Skeletal muscle tissue (tissue), 4 donors: ENCODE data around the gene SMIM22. TPM values are rescaled to one million over a fixed set of nuclear protein-coding genes. Genes with fewer than 3 reads are reported as not detected.

ENCODE experiments used
- H3K27ac ChIP-seq: one replicate; pipeline ENCODE4 v1.7.0; 2013; ENCODE audit warnings: mild to moderate bottlenecking, low read depth, low read length, inconsistent platforms
- H3K27me3 ChIP-seq, 3 donors: one replicate each; pipeline ENCODE4 v1.7.0; 2013; ENCODE audit warnings: low read length in 3 of 3; ENCODE audit not compliant: control insufficient read depth in 3 of 3, insufficient read depth in 3 of 3
- H3K36me3 ChIP-seq, 3 donors: one replicate each; pipeline ENCODE4 v1.7.0; 2013; ENCODE audit warnings: low read length in 3 of 3; ENCODE audit not compliant: control insufficient read depth in 3 of 3, insufficient read depth in 3 of 3
- H3K4me1 ChIP-seq, 3 donors: one replicate each; pipeline ENCODE4 v1.7.0; 2013; ENCODE audit warnings: low read length in 3 of 3, mild to moderate bottlenecking in 3 of 3; ENCODE audit not compliant: control insufficient read depth in 3 of 3, insufficient read depth in 3 of 3
- H3K4me3 ChIP-seq, 3 donors: one replicate each; pipeline ENCODE4 v1.7.0; 2013; ENCODE audit warnings: low read length in 3 of 3
- H3K9ac ChIP-seq, 3 donors: one replicate each; pipeline ENCODE4 v1.7.0; 2013; ENCODE audit warnings: low read length in 3 of 3, mild to moderate bottlenecking in 3 of 3, moderate library complexity in 2 of 3, low read depth in 1 of 3
- H3K9me3 ChIP-seq, 3 donors: one replicate each; pipeline ENCODE4 v1.7.0; 2013; ENCODE audit warnings: low read length in 3 of 3; ENCODE audit not compliant: control insufficient read depth in 3 of 3
- total RNA-seq: library from RNA; depleted of rRNA; stranded (reverse); fragments of >200 nt; gene quantifications from one replicate; pipeline ENCODE4 v1.2.3, GENCODE V29; 2014
- donor health status: Osteomylitis.

Gene SMIM22, protein sequence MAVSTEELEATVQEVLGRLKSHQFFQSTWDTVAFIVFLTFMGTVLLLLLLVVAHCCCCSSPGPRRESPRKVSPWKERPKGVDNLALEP
- total RNA-seq: not detected

DNA sequence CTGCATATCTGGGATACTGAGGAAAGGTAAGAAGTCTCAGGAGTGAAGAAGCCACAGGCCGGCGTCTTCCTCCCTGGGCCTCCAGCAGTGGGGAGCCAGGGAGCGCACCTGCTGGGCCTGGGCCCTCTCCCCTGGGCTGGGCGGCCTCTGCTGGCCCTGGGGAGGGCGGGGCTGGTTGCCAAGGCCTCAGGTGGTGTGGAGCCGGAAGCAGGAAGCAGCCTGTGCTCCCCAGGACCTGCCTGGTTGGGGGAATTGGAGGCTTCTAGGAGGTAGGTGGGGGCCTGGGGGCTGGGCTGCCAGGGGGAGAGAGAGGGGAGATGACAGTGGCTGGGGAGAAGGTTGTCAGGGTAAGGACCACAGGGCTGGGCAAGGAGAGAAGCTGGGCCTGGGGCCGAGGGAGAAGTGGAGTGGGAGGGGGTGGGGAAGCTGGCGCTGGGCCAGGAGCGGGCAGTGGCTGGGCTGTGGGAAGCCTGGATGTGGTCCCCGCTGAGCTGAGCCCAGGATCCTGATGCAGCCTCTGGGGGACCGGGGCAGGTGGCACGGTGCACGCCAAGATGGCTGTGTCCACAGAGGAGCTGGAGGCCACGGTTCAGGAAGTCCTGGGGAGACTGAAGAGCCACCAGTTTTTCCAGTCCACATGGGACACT lies at the start of gene SMIM22:
SMIM22 (plus strand) TSS at position 189 of the 647 bp plus-strand sequence; CDS start at position 555, 366 bp downstream.
- no peak within 1 kb of the TSS for H3K27ac ChIP-seq
- no peaks in the 10 kb centered on the region for H3K27me3 ChIP-seq
- H3K36me3 ChIP-seq: peaks cover 20 to 26% (median 21%) of the 10 kb centered on the region in 3 donors
- no peaks in the 10 kb centered on the region for H3K9me3 ChIP-seq
- no peak within 1 kb of the TSS for H3K4me3 ChIP-seq
- peaks cover 0 to 1% (median 0%) of the 10 kb centered on the region in 3 donors for H3K4me1 ChIP-seq
- H3K9ac ChIP-seq: no peak within 1 kb of the TSS

DNA sequence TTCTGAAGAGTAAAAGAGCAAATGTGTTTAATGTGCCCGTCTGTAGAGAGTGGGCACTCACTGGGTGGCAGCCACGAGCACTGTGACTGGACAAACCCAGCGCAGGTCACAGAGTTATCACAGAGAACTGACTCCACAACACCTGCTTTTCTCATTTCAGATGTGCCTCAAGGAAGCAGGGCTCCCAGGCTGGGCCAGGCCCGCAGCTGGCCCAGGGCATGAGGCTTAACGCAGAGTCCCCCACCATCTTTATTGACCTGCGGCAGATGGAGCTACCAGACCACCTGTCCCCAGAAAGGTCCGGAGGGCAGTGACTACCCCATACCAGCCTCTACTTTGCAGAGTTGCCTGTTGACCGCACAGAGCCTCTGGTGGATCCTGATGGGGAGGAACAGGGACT lies 49.0 kb upstream of the SMIM22 start:
- peaks cover 4 to 18% (median 5%) of the 10 kb centered on the region in 3 donors for H3K4me1 ChIP-seq
- peaks cover 8 to 12% (median 10%) of the 10 kb centered on the region in 3 donors for H3K36me3 ChIP-seq

DNA sequence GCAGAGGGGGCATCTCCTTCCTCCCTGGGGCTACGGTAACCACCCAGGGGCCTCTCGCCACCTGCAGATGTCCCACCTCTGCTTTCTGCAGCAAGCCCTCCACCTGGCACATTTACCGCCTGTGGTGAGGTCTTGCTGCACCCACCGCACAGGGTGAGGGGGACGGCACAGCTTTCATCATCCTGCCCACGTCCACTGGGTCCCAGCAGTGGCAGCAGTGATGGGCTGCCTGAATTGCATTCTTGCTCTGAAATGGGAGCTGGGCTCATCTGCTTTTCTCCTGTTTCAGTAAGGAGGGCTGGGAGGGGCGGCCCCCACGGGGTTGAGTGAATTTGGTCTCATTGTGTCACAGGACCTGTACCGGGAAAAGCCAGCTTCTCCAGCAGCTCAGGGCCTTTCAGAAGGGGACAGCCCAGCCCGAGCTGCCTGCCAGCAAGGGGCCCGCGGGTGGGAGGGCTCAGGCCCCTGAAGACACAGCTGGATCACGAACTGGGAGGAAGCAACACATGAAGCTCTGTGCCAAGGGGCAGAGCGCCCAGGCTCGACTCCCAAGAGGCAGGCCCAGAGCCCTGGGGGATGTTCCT lies 48.1 kb upstream of the SMIM22 start:
- Histone ChIP-seq H3K27me3 (peaks cover 0 to 10% (median 3%) of the 10 kb centered on the region in 3 donors), H3K36me3 (peaks cover 14 to 21% (median 16%) of the 10 kb centered on the region in 3 donors), H3K9ac (peak overlapping the region in 2 of 3 donors; percentile 4 to 28), H3K27ac (no peak overlapping the region), H3K9me3 (no peaks in the 10 kb centered on the region), H3K4me3 (no peak overlapping the region), H3K4me1 (peaks cover 4 to 18% (median 5%) of the 10 kb centered on the region in 3 donors)

More for the DNA sequence above, 49.0 kb upstream of the SMIM22 start:
- H3K9me3 ChIP-seq: no peaks in the 10 kb centered on the region
- peaks cover 0 to 10% (median 3%) of the 10 kb centered on the region in 3 donors for H3K27me3 ChIP-seq
- no peak overlapping the region for H3K4me3 ChIP-seq
- peak overlapping the region in 1 of 3 donors; percentile 28 for H3K9ac ChIP-seq
- H3K27ac ChIP-seq: no peak overlapping the region

DNA sequence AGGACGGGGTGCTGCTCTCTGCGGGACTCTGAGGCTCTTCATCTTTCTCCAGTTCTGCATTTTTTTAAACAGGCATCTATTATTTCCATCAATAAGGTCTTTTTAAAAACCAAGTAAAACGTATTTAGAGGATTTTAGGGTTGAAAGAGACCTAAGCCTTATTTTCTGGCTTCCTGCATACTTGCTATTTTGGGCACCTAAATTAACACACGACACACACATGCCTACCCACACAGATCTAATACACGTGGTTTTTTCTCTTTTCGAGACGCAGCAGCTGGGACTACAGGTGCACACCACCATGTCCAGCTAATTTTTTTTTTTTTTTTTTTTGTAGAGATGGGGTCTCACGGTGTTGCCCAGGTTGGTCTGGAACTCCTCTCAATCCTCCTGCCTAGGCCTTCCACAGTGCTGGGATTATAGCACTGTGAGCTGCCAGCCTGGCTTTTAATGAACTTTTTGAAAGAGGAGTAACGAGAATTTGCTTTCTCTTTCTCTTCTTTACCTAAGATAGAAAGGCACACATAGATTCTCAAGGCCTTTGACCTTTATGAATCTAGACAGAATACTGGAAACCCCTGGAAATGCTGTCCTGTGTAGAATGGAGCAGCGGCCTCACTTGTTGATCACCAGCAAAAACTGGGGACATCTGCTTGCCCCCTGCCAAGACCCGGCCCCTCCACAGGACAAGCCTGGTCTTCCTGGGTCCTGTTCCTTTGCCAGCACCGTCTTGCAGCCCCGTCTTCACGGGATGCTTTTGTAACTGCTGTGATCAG lies 47.1 kb upstream of the SMIM22 start:
- no peak overlapping the region for H3K9ac ChIP-seq
- peaks cover 4 to 15% (median 5%) of the 10 kb centered on the region in 3 donors for H3K4me1 ChIP-seq
- no peak overlapping the region for H3K4me3 ChIP-seq
- peaks cover 0 to 5% (median 0%) of the 10 kb centered on the region in 3 donors for H3K27me3 ChIP-seq
- H3K9me3 ChIP-seq: no peaks in the 10 kb centered on the region
- H3K27ac ChIP-seq: no peak overlapping the region
- H3K36me3 ChIP-seq: peaks cover 23 to 31% (median 26%) of the 10 kb centered on the region in 3 donors

DNA sequence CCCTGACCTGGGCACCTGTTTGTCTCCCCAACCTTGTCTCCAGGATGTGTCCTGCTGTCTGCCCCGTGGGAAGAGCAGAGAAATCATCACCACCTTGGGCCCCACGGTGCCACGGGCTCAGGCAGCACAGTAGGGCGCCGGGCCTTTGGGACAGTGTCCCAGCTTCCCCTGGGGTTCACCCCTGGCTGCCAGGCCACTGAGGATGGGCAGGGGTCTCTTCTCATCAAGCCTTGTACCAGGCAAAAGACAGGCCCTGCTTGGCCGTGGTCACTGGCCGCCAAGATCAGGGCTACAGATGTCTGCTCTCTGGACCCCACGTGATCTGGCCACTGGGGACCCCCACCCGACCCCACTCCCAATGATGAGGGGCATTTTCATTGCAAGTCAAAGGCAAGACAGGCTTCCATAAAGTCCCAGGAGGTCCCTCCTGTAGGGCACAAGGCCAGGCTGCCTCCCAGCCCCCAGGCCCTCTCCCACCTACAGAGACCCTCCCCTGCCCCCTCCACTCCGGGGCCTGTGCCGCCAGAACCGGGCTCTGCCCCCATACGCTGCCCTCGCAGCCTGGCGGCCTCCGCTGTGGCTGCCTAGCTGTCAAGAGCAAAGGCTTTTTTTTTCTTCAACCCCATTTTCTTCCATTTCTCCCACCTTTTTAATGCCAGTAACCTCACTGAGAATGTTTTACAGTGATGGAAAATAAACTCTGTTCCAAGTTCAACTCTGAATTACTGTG lies 46.3 kb upstream of the SMIM22 start:
- H3K9me3 ChIP-seq: no peaks in the 10 kb centered on the region
- H3K27ac ChIP-seq: no peak overlapping the region
- peaks cover 28 to 38% (median 34%) of the 10 kb centered on the region in 3 donors for H3K36me3 ChIP-seq
- H3K9ac ChIP-seq: no peak overlapping the region
- H3K4me3 ChIP-seq: no peak overlapping the region
- no peaks in the 10 kb centered on the region for H3K27me3 ChIP-seq
- H3K4me1 ChIP-seq: peaks cover 0 to 10% (median 4%) of the 10 kb centered on the region in 3 donors

DNA sequence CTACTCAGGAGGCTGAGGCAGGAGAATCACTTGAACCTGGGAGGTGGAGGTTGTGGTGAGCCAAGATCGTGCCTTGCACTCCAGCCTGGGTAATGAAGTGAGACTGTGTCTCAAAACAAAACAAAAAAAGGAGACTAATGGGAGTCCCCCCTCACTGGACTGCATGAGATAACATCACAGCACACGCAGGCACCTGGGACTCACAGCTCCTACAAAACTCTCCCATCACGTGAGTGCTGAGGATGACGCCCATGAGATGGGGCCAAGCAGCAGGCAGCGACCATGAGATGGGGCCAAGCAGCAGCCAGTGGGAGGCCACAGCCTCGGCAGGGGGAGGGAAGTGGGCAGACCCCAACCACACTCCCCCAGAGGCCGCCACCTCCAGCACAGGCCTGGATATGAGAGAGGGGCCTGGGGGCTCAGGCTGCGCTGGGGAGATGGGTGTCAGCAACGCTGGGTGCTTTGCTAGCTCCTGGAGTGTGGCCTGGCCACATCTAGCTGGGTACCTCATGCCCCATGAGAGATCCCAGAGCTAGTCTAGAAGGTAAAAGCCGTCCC lies 45.4 kb upstream of the SMIM22 start:
- peaks cover 0 to 10% (median 4%) of the 10 kb centered on the region in 3 donors for H3K4me1 ChIP-seq
- peaks cover 33 to 42% (median 39%) of the 10 kb centered on the region in 3 donors for H3K36me3 ChIP-seq
- no peak overlapping the region for H3K27ac ChIP-seq
- no peak overlapping the region for H3K4me3 ChIP-seq
- H3K27me3 ChIP-seq: no peaks in the 10 kb centered on the region
- no peaks in the 10 kb centered on the region for H3K9me3 ChIP-seq
- H3K9ac ChIP-seq: no peak overlapping the region

DNA sequence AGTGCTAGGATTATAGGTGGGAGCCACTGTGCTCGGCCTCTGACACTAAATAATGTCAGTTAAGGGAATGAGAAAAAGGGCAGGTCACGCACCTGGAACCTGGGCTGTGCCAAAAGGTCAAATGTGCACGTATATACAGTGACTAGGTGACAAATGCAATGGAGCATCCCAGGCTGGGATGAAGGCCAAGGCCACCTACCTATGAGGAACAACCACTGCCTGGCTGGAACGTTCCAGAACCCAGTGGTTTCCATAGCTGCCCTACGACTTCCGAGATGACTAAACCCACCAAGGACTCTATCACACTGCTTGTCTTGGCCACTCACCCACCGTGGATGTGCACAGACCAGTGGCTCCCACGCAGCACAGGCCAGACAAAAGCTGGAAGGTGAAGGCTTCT lies 44.3 kb upstream of the SMIM22 start:
- no peak overlapping the region for H3K27ac ChIP-seq
- H3K9ac ChIP-seq: no peak overlapping the region
- H3K27me3 ChIP-seq: no peaks in the 10 kb centered on the region
- no peaks in the 10 kb centered on the region for H3K9me3 ChIP-seq
- H3K36me3 ChIP-seq: peaks cover 38 to 50% (median 47%) of the 10 kb centered on the region in 3 donors
- no peak overlapping the region for H3K4me3 ChIP-seq
- H3K4me1 ChIP-seq: peaks cover 0 to 10% (median 4%) of the 10 kb centered on the region in 3 donors

DNA sequence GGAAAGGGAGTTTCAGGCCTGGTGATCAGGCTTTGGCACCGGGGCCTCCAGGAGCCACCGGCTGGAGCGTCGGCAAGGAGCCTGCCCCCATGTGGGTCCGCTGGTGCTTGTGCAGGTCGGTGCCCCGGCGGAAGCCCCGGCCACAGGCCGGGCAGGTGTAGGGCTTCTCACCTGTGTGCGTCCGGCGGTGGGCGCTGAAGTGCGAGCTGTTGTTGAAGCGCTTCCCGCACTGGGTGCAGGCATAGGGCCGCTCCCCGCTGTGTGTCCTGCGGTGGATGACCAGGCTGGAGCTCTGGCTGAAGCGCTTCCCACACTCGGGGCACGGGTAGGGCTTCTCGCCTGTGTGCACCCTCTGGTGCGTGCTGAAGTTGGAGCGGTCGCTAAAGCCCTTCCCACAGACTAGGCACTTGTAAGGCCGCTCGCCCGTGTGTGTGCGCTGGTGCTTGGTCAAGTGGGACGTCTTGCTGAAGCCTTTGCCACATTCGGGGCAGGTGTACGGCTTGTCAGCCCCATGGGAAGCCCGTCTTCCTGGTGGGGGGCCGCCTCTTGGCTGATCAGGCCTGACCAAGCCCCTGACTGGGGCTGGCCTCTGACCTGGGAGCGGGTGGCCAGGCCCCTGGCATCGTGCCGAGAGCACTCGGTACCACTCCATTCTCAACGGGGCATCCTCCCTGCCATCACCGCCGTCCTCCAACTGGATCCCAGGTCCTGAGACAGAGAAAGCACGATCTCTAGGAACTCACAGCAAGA lies 42.6 kb upstream of the SMIM22 start:
- H3K4me3 ChIP-seq: no peak overlapping the region
- no peak overlapping the region for H3K9ac ChIP-seq
- no peaks in the 10 kb centered on the region for H3K9me3 ChIP-seq
- no peaks in the 10 kb centered on the region for H3K27me3 ChIP-seq
- H3K4me1 ChIP-seq: no peaks in the 10 kb centered on the region
- peaks cover 41 to 53% (median 51%) of the 10 kb centered on the region in 3 donors for H3K36me3 ChIP-seq
- no peak overlapping the region for H3K27ac ChIP-seq

DNA sequence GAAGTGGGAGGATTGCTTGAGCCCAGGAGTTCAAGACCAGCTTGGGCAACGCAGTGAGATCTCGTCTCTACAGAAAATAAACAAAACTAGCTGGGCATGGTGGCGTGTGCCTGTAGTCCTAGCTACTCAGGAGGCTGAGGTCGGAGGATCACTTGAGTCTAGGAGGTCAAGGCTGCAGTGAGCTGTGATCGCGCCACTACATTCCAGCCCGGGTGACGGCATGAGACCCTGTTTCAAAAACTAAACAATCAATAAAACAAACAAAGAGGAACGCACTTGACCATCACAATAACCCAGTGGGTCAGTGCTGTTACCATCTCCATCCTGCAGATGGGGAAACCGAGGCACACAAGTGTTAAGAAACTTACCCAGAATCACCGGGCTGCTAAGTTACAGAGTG lies 41.9 kb upstream of the SMIM22 start:
- H3K27me3 ChIP-seq: no peaks in the 10 kb centered on the region
- no peaks in the 10 kb centered on the region for H3K4me1 ChIP-seq
- H3K36me3 ChIP-seq: peaks cover 44 to 55% (median 54%) of the 10 kb centered on the region in 3 donors

More for the DNA sequence above, 41.9 kb upstream of the SMIM22 start:
- H3K4me3 ChIP-seq: no peak overlapping the region
- H3K9ac ChIP-seq: no peak overlapping the region
- H3K27ac ChIP-seq: no peak overlapping the region
- no peaks in the 10 kb centered on the region for H3K9me3 ChIP-seq
